HG03469 (cell line): Measurements from ENCODE around the gene SYCP3.
A peak's percentile ranks its signal among the peaks of the same experiment; 100 is the strongest.
"Not testable (repeated sequence)": the region's sequence is repeated elsewhere in the genome, so short reads cannot be mapped to it uniquely, and the experiment has no call there.

Experiments
- ATAC-seq: cut with Tn5 transposase; IDR thresholded peaks from one replicate; pipeline ENCODE4 v1.9.1; 2021; ENCODE audit warnings: mild to moderate bottlenecking, moderate library complexity, moderate number of reproducible peaks; ENCODE audit not compliant: unreplicated experiment

The SYCP3 gene

DNA sequence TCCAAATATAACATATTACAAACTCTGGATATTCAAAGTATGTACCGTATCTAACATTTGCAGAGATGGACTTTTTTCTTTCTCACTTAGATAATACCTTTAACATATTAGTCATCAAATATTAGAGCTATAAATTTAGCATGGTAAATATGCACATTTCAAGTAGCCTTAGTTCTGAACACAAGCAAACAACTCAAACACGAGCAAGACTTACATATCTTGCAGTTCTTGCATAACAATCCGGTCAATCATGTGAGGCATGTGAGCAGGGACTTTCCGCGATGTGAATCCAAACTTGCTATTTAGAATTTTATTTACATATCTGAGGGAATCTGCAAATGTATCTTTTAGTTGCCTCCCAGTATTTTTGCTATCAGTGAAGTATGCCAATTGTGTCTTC is 22.1 kb upstream of the SYCP3 start:
- ATAC-seq, result no peak

DNA sequence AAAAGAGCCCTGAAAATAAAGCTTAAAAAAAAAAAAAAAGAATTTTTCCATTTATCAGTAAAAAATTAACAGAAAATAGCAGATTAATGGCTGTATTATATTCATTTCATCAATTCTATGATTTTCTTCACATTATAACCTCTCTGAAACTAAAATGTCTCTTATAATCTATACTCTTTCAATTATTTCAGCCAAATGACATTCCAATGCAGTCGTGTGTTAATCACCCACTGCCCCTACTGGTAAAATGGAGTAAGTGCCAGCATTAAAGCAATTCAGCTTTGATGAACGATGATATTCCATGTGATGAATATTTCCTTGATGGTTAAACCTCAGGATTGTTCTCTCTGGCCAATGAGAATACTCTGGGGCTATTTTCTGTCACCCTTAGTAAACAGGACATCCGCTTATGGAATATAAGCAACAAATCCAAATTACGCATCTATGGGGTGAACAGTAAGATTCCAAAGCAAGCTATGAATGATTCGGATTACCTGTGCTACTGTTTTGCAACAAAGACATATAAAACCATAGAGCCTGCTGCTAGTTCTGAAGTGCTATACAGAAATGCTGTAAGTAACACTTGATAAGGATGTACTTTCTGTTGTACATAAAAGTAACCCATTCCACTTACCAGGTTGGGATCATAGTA is 20.3 kb upstream of the SYCP3 start:
- no peak for ATAC-seq

DNA sequence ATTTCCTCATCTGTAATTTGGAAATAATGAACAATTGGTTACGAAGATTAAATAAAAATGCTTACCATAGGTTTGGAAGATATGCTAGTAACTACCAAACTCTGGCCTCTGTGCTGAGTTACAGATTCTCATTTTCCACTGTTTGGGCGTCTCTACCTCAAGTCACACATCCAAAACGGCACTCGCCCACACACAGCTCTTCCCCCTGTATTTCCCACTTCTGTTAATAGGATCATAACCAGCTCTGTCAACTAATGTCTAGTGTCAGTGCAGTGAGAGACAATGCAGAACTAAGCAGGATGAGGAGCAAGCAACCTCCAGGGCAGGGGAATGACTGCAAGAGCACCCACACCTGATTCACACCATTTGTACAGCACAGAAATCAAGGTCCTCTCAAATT is 10.9 kb upstream of the SYCP3 start:
- ATAC-seq, result no peak

DNA sequence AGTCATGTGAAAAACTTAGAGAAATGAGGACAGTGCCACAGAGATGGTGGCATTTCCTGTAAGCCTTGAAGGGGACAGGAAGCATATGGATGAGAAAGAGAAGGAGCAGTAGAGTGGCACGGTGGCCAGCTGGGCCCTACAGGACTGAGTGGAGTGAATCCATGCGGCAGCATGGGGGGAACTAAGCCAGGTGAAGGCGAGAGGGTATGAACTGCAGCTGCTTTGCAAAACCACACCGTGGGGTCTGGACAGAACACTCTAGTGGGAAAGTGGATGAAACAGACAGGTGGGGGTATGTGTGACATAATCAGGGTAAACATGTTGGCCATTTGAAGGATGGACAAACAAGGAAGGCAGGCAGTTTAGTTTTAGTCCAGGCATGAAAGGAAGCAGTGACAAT is 10.4 kb upstream of the SYCP3 start:
- no peak for ATAC-seq

DNA sequence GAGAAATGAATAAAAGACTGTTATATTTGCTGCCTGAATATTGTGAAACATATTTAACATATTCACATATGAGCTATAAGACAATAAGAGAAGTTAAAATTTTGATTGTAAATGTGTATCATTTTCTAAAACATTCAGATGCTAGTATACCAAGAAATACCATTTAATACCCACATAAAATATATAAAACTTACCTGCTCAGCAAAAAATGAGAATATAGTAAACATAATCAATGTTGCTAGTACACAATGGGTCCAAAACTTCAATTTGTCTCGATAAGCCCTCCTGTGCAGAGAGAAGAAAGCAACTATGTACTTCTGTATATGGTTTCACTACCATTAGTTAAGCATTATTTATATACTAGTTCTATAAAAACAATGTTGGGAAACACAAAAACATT is 9.6 kb upstream of the SYCP3 start:
- ATAC-seq, result no peak

DNA sequence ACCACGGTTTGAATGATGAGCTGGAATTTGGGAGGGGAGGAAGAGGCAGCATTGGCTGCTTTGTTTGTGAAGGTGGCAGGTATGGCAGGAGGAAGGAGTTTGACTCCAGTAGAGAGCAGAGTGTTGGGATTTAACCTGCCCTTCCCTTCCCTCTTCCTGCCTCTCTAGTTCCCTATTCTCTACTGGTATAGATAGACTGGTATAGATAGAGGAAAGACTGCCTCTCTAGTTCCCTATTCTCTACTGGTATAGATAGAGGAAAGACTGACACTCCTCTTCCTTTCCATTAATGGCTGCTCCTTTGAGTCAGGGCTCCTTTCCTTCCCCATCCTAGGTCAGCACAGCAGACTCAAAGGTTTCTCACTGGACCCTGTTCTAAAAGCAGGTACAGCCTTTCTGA is 8.4 kb upstream of the SYCP3 start:
- ATAC-seq, result no peak

DNA sequence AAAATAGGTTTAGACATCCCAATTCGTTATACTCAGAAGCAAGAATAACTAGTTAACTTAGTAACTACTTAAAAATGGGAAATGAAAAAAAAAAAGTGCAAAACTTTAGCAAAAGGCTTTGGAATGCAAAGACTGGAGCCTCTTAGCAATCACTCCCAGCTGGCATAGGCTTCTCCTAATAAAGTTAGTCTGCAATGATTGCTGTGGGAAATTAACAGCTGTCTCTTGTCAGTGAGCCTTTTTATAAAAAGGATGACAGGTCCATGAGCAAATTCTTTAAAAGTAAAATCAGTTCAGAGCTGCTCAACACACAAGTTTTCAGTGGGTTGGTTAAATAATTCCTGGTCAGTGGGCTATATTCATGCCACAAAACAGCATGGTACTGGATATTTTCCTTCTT is 7.4 kb upstream of the SYCP3 start:
- no peak for ATAC-seq

DNA sequence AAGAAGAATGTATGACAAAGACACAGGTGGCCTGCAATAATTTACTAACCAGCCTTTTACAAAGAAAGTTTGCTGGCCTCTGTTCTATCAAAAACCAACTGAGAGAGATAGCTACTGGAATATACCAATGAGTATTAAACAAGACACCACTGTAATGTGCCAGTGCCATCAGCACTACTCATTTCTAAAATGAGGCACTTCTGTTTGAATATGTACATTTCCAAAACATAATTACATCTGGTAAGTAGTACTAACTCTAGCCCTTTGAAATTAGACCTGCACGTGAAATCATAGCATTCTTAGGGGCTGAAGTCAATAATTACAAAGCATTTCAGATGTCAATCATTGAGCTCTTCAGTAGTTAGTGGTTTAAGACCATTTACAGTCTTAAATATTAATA is 6.9 kb upstream of the SYCP3 start:
- ATAC-seq, result no peak

DNA sequence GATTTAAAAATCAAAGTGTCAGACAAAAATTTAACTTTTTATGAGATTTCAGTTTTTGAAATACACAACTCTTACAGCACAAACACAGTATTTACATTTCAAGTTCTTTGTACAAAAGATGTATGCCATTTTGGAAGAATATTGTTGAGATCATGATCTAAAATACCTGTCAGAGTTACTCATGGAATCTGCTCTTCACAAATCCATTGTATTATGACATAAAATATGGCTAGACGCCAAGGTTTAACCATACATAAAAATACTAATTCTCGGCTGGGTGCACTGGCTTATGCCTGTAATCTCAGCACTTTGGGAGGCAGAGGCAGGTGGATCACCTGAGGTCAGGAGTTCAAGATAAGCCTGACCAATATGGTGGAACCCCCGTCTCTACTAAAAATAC is 6.2 kb upstream of the SYCP3 start:
- no peak for ATAC-seq

DNA sequence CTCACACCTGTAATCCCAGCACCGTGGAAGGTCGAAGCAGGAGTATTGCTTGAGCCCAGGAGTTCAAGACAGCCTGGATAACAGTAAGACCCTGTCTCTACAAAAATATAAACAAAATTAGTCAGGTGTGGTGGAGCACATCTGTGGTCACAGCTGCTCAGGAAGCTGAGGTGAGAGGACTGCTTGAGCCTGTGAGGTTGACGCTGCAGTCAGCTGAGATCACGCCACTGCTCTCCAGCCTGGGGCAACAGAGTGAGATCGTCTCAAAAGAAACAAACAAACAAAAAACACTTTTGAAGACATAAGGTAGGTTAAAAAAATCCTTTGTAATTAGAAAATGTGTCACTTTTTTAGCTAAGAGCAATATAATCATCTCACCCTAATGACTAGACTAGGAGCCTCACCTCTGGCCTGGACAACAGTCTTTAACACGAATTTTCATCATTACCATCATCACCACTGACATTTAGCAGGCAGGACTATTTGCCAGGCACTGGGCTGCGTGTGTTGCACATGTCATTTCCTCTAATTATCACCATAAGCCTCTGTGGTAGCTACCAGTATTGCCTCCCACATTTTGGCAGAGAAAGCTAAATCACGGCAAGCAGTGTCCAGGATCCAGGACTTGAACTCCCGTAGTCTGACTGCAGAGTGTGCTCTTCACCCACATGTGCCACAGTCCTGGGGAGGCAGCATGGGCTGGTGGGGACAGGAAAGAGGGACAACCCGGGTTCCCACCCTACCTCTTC is 4.6 kb upstream of the SYCP3 start:
- peak; percentile 92 for ATAC-seq

DNA sequence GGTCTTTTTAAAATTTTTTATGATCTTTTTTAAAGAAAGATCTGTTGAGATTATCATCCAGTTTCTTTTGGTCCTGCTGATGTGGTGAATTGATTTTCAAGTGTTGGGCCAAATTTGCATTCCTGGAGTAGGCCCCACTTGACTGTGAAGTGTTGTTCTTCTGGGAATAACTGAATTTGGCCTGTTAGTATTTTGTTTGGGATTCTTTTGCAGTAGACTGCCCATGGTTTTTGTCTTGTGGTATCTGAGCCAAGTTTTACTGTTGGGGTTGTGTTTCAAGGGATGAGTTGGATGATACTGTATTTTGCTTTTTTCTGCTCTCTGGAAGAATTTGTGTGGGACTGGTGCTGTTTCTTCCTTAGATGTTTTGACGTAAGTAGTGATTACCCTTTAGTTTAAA is 4.0 kb upstream of the SYCP3 start:
- ATAC-seq, result no peak

DNA sequence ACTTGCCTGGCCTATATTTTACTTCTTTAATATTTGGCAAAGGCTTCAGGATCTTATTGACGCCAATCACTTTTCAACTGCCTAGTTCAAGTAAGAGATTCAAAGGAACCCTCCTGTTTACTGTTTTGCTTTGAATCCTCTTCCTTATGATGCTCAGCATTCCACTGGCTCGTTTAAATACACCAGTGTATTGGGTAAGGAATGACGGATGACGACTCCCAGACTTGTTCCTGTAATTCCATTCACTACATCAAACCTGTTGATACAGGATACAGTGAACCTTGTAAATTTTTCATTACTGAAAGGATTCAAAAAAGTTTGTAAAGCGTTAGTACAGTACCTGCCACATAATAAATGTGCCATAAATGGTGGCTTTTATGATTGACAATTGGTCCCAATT is 1.7 kb upstream of the SYCP3 start:
- no peak for ATAC-seq

DNA sequence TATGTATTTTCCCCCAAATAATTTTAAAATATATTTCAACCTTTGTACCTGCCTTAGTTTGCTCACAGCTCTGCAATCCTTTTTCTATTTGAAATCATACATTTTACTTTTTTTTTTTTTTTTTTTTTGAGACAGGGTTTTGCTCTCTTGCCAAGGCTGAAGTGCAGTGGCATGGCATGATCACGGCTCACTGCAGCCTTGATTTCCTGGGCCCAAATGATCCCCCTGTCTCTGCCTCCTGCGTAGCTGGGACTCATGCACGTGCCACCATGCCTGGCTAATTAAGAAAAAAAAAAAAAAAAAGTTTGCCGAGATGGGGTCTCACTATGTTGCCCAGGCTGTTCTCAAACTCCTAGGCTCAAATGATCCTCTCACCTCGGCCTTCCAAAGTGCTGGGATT is 1.3 kb upstream of the SYCP3 start:
- ATAC-seq, result no peak

DNA sequence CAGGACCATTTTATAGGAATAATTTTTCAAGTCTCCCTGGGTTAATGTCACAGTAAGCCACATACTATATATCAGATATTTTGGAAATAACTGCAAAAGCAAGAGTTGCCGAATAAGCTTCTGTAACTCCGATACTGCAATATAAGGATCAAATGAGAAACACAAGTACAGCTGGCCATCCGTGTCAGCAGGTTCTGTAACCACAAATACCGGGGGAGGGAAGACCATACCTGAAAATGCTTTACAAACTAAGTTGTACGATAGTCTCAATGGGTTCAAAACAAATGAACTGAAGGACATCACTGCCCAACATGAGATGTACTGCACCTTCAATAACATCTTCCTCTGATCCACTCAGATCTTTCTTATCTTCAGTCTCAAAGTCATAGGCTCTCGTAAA is 1.8 kb downstream of the SYCP3 start:
- ATAC-seq, result no peak

DNA sequence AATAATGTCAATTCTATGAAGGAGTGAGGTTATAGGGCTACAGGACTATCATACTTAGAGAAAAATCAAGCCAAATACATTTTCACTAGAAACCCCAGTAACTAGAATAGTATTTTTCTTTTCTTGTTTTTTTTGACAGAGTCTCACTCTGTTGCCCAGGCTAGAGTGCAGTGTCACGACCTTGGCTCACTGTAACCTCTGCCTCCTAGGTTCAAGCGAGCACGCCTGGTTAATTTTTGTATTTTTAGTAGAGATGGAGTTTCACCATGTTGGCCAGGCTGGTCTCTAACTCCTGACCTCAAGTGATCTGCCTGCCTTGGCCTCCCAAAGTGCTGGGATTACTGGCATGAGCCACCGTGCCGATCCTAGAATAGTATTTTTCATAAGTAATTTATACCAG is 4.8 kb downstream of the SYCP3 start:
- not testable (repeated sequence) for ATAC-seq

DNA sequence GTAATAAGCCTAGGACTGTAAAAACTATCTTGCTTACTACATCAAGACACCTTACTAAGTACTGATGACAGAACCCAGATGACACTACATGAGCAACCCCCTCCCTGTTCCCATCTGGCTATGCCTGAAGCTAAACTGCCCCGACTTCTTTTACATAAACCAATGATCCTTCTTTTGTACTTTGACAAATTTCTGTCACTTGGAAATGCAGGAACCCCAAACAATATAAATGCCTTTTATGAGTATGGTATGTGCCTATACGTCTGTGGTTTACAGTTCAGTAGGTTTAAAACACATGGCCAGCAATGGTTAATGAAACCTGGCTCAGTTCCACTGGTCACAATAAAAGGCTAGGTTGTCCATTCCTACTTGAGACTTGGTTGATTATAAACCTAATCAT is 6.1 kb downstream of the SYCP3 start:
- ATAC-seq, result no peak

DNA sequence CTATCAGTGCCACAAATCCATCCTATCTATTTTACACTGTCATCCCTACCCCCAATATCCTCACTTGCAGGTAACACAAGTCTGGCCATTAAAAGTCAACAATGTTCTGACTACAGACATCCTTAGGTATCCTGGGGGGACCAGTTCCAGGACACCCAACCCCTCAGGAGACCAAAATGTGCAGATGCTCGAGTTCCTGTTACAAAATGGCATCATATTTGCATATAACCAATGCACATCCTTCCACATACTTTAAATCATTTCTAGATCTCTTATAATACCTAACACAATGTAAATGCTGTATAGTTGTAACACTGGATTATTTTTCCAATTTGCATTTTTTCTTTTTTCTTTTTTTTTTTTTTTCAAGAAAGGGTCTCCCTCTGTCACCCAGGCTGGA is 6.9 kb downstream of the SYCP3 start:
- ATAC-seq, result no peak

DNA sequence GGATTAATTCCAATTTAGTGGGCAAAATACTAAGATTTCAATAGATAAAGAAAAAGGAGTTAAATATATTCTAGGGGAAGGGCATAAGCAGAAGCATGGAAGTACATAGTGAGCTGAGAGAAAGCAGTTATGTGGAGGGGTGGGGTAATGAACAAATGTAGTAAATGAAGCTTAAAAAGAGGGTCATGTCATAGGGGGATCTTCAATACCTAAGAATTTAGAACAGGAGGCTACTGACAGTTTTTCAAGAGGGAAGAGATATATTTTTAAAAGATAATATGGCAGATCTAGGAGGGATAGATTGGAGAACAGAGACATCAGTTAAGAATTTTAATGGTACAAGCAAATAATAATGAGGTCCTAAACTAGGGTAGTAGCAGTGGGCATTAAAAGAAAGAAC is 9.4 kb downstream of the SYCP3 start:
- no peak for ATAC-seq

DNA sequence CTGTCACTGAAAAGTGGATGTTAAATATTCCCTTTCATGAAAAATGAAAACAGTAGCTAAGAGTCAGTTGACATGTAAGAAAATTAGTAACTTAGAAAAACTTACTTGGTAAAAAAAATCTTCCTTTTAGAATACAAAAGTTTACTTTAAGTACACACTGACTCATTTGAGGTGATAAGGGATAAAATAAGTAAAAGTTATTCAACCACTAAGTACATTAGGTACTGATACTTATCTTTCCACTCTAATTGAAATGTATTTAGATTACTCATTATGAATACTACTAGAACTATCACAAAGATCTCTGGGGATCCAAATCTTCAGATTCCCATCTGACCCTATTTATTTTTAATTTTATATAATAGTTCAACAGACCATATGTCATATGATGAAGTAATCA is 12.2 kb downstream of the SYCP3 start:
- no peak for ATAC-seq

DNA sequence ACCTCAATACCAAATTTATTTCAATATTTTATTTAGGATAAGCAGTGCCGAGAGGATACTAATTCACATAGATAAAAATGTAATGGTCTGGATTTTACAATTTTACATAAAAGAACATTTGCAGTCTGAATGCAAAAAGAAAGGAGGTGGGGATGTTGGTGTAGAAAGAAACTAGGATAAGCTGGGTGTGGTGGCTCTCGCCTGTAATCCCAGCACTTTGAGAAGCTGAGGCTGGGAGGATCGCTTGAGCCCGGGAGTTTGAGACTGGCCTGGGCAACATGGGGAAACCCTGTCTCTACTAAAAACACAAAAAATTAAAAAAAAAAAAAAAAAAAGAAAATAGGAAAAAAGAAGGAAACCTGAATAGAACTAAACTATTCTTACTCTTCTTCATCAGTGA is 16.9 kb downstream of the SYCP3 start:
- ATAC-seq, result no peak

DNA sequence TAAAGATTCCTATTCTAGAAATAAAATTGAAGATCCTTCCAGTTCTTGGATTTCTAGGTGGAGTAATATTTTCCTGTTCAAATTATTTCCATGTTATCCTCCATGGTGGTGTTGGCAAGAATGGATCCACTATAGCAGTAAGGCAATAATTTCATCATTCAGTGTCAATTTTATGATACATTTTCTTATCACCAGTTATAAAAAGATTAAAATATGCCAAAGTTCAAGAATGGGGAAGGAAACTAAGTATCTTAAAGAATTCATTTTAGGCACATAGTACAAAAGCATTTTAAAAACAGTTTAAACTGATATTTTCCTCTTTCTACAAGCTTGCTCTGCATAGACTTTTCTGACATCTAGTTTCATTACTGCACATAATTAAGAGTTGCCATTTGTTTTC is 19.1 kb downstream of the SYCP3 start:
- no peak for ATAC-seq

DNA sequence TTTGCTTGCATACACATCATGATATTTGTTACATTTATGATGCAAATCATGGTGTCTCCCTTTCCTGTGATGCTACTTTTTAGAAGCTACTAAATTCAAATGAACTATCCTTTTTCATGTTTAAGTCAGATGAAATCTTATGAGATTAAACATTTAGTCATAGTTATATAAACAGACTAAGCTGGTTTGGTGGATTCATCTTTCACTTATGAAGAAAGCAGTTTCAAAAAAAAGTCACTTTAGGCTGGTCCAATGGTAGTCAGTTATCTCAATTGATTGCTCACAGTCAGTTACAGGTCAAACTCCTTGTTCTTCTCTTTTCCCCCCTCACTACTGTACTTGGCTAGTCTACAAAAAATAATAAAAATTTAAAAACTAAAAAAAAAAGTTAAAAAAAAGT is 19.7 kb downstream of the SYCP3 start:
- no peak for ATAC-seq

DNA sequence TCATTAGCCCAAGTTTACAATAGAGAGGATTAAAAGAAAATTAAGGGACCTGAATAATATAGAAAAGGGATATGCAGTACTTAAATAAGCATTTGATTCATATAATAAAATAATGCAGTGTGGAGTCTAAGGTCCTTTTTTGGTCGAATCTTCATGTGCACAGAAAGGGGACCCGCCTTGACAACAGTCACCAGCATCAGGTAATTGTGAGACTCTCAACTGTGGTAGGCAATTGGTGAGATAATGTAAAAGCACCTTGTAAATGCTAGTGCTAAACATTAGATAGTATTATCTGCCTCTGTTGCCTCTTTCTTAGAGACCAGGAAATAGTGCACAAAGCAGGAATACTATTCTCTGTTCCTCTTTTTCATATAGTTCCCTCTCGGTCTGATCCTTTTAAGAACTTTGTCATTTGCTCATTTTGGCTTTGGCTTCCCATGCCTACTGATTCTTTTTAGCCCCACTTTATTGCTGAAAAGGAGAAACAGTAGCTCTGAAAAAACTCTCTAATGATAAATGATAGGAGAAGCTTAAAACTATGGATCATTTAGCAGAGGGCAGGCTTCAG is 24.3 kb downstream of the SYCP3 start:
- no peak for ATAC-seq
